Measurements from ENCODE around the gene ZNF793.

- TF ChIP-seq ZNF768 (tag by site-specific recombination; IDR thresholded peaks at IDR 0.05) (no peak), CTCF (tag by site-specific recombination; IDR thresholded peaks at IDR 0.05) (no peak), REST (tag by site-specific recombination; IDR thresholded peaks at IDR 0.05) (no peak), ZNF423 (tag by site-specific recombination; IDR thresholded peaks at IDR 0.05) (no peak), REPIN1 (tag by site-specific recombination; IDR thresholded peaks at IDR 0.05; ENCODE audit: low read depth) (no peak), ZNF311 (tag by site-specific recombination; IDR thresholded peaks at IDR 0.05; ENCODE audit: borderline replicate concordance) (no peak)
Measured at GRCh38 chr19:37492213-37492612, 14.5 kb upstream of the ZNF793 start.
